Measurements from ENCODE around the gene TPX2.

- TF ChIP-seq CTCF (IDR thresholded peaks at IDR 0.05): no peak
- TF ChIP-seq POLR2A (IDR thresholded peaks at IDR 0.05): no peak
Measured at GRCh38 chr20:31716351-31716750, 22.7 kb upstream of the TPX2 start.
